Measurements from ENCODE around the gene CACNB2. TPM values are rescaled to one million over a fixed set of nuclear protein-coding genes. Genes with fewer than 3 reads are reported as not detected.
A peak's percentile ranks its signal among the peaks of the same experiment; 100 is the strongest.

CACNB2 gene
- total RNA-seq, 2 donors from 2014 or later, result 1.9 to 4.6 TPM

DNA sequence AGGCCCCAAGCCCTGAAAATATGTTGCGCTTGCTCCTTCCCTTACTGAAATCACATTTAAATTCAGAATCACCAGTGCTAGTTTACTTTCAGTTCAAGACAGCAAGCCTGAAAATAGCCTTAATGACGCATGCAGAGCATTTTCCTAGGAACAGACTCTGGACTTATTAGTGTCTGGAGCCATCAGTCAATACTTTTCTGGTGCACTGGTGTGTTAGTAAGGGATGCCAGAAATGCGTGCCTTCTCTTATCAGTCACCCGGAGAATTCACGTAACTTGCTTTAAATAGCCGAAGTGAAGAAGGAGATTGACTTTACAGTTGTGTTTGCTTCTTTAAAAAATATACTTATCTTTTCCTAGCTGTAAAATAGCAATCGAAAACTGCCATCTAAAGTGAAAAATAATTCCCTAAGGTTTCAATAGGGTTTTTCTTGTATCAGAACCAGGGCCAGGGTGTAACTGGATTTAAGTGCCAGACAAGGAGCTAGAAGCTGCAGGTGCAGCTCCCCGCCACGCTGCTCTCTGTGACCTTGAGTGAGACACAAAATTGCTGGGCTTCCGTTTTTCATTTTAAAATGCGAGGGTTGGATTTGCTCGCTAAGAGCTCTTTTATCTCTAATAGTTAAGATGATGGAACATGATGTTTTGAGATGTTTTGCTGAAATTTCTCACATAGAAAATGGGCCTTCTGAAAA, 333.3 kb downstream of the CACNB2 start:
- no peaks in the 10 kb centered on the region for H3K4me1 ChIP-seq (ENCODE audit: control insufficient read depth, insufficient read depth, low read length)

DNA sequence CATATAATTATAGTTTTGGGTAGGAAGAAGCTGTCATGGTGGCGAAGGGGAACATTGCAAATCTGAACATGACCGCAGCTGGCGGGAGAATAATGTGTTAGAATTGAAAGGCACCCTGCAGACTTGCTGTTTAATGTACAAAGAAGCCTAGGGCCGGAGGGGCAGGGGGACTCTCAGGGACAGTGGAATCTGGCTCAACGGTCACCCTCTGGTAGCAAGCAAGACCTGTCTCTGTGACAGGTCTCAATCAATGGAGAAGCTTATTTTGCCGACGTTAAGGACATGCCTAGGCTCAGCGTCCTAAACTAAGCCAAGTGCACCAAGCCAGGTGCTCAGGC, 333.9 kb downstream of the CACNB2 start:
- Histone ChIP-seq H3K4me1 (ENCODE audit: control insufficient read depth, insufficient read depth, low read length) (no peaks in the 10 kb centered on the region), H3K27me3 (ENCODE audit: control insufficient read depth, insufficient read depth, low read length, poor library complexity, severe bottlenecking) (peaks cover 8% of the 10 kb centered on the region), H3K36me3 (ENCODE audit: control insufficient read depth, insufficient read depth, low read length) (no peaks in the 10 kb centered on the region), H3K4me3 (ENCODE audit: low read length) (no peak overlapping the region), H3K9me3 (ENCODE audit: control insufficient read depth, low read length) (no peaks in the 10 kb centered on the region), H3K27ac (ENCODE audit: low read depth, low read length) (peak overlapping the region; percentile 4), H3K9ac (ENCODE audit: extremely low read depth, low read length, poor library complexity, severe bottlenecking) (no peak overlapping the region)
- Mint-ChIP-seq H3K9me3 (no peaks in the 10 kb centered on the region), H3K4me3 (no peak overlapping the region), H3K27ac (no peak overlapping the region), H3K27me3 (ENCODE audit: insufficient read depth) (no peaks in the 10 kb centered on the region), H3K36me3 (ENCODE audit: low read depth) (no peaks in the 10 kb centered on the region), H3K4me1 (no peaks in the 10 kb centered on the region)
- no peak for TF ChIP-seq CTCF (conservative IDR thresholded peaks at IDR 0.05)
- no peak for DNase-seq
- WGBS, 2 experiments (ENCODE audit: insufficient coverage in 1 of 2, insufficient read length in 1 of 2), result 86 to 90% methylated on average over 8 of the region's 8 CpGs

More for the DNA sequence above, 333.3 kb downstream of the CACNB2 start:
- no peak overlapping the region for H3K27ac ChIP-seq (ENCODE audit: low read depth, low read length)
- no peak overlapping the region for H3K27ac Mint-ChIP-seq
- H3K4me3 ChIP-seq (ENCODE audit: low read length), result no peak overlapping the region
- peaks cover 8% of the 10 kb centered on the region for H3K27me3 ChIP-seq (ENCODE audit: control insufficient read depth, insufficient read depth, low read length, poor library complexity, severe bottlenecking)
- no peak for DNase-seq
- TF ChIP-seq CTCF (conservative IDR thresholded peaks at IDR 0.05), result no peak
- WGBS, 2 experiments (ENCODE audit: insufficient coverage in 1 of 2, insufficient read length in 1 of 2), result 86 to 90% methylated on average over 7 to 11 of the region's 12 CpGs
- no peaks in the 10 kb centered on the region for H3K36me3 Mint-ChIP-seq (ENCODE audit: low read depth)
- H3K27me3 Mint-ChIP-seq (ENCODE audit: insufficient read depth), result no peaks in the 10 kb centered on the region
- H3K9ac ChIP-seq (ENCODE audit: extremely low read depth, low read length, poor library complexity, severe bottlenecking), result no peak overlapping the region
- H3K9me3 ChIP-seq (ENCODE audit: control insufficient read depth, low read length), result no peaks in the 10 kb centered on the region
- no peaks in the 10 kb centered on the region for H3K4me1 Mint-ChIP-seq
- H3K9me3 Mint-ChIP-seq, result no peaks in the 10 kb centered on the region
- no peak overlapping the region for H3K4me3 Mint-ChIP-seq
- H3K36me3 ChIP-seq (ENCODE audit: control insufficient read depth, insufficient read depth, low read length), result no peaks in the 10 kb centered on the region

GRCh38 chr10:18476076-18476647, 335.9 kb downstream of the CACNB2 start:
- H3K4me1 ChIP-seq (ENCODE audit: control insufficient read depth, insufficient read depth, low read length), result no peaks in the 10 kb centered on the region
- TF ChIP-seq CTCF (conservative IDR thresholded peaks at IDR 0.05), result no peak
- no peak overlapping the region for H3K4me3 ChIP-seq (ENCODE audit: low read length)
- no peaks in the 10 kb centered on the region for H3K36me3 Mint-ChIP-seq (ENCODE audit: low read depth)
- H3K27me3 ChIP-seq (ENCODE audit: control insufficient read depth, insufficient read depth, low read length, poor library complexity, severe bottlenecking), result peaks cover 8% of the 10 kb centered on the region
- no peaks in the 10 kb centered on the region for H3K4me1 Mint-ChIP-seq
- no peaks in the 10 kb centered on the region for H3K9me3 Mint-ChIP-seq
- H3K27ac Mint-ChIP-seq, result no peak overlapping the region
- WGBS, 2 experiments (ENCODE audit: insufficient coverage in 1 of 2, insufficient read length in 1 of 2), result 96 to 100% methylated on average over 6 to 7 of the region's 7 CpGs
- H3K4me3 Mint-ChIP-seq, result no peak overlapping the region
- no peak overlapping the region for H3K27ac ChIP-seq (ENCODE audit: low read depth, low read length)
- H3K36me3 ChIP-seq (ENCODE audit: control insufficient read depth, insufficient read depth, low read length), result no peaks in the 10 kb centered on the region
- no peaks in the 10 kb centered on the region for H3K9me3 ChIP-seq (ENCODE audit: control insufficient read depth, low read length)
- DNase-seq, result no peak
- no peak overlapping the region for H3K9ac ChIP-seq (ENCODE audit: extremely low read depth, low read length, poor library complexity, severe bottlenecking)
- H3K27me3 Mint-ChIP-seq (ENCODE audit: insufficient read depth), result no peaks in the 10 kb centered on the region

Measured in endodermal cell (in vitro differentiated cells).